Fibroblast of lung (primary cell): ENCODE measurements around the gene RFESD. TPM values are rescaled to one million over a fixed set of nuclear protein-coding genes. Genes with fewer than 3 reads are reported as not detected.
A peak's percentile ranks its signal among the peaks of the same experiment; 100 is the strongest.

ENCODE experiments used
- DNase-seq, 2 donors: peaks; one replicate each; pipeline versions ENCODE4 v3.0.0 to v3.0.0-alpha.2; 2010; ENCODE audit warnings: low read depth in 2 of 2
- H2AFZ ChIP-seq: 2 replicates; pipeline ENCODE4 v1.5.1; 2012; ENCODE audit warnings: low read length, control low read depth, inconsistent platforms
- H3K27ac ChIP-seq: 2 replicates; pipeline ENCODE4 v1.5.1; 2011; ENCODE audit warnings: low read length, control low read depth; ENCODE audit not compliant: insufficient read depth
- H3K27me3 ChIP-seq: 2 replicates; pipeline ENCODE4 v1.5.1; 2011; ENCODE audit warnings: mild to moderate bottlenecking, low read length; ENCODE audit not compliant: control insufficient read depth, insufficient read depth
- H3K36me3 ChIP-seq: 2 replicates; pipeline ENCODE4 v1.5.1; 2011; ENCODE audit warnings: low read length; ENCODE audit not compliant: control insufficient read depth, insufficient read depth
- H3K4me1 ChIP-seq: 2 replicates; pipeline ENCODE4 v1.5.1; 2011; ENCODE audit warnings: low read length; ENCODE audit not compliant: control insufficient read depth, insufficient read depth; ENCODE audit errors: extremely low read depth
- H3K4me2 ChIP-seq: 2 replicates; pipeline ENCODE4 v1.5.1; 2011; ENCODE audit warnings: low read length, control low read depth; ENCODE audit not compliant: insufficient read depth; ENCODE audit errors: extremely low read depth
- H3K4me3 ChIP-seq, 4 experiments: fragments of 200-600 bp in 1 of 4; sonication (generic) in 1 of 4; replicated peaks in 1 of 4; 2 replicates each; pipeline ENCODE4 v1.5.1; 2011 to 2016; ENCODE audit warnings: low read length in 4 of 4, low read depth in 3 of 4, mild to moderate bottlenecking in 3 of 4, control low read depth in 2 of 4, inconsistent platforms in 1 of 4, mixed read lengths in 1 of 4; ENCODE audit not compliant: insufficient read depth in 1 of 4; ENCODE audit errors: control extremely low read depth in 1 of 4
- H3K79me2 ChIP-seq: 2 replicates; pipeline ENCODE4 v1.5.1; 2012; ENCODE audit warnings: mild to moderate bottlenecking, low read length, inconsistent platforms; ENCODE audit not compliant: control insufficient read depth, insufficient read depth
- H3K9ac ChIP-seq: 2 replicates; pipeline ENCODE4 v1.5.1; 2011; ENCODE audit warnings: mild to moderate bottlenecking, low read length, control low read depth; ENCODE audit not compliant: insufficient read depth
- H3K9me3 ChIP-seq: 2 replicates; pipeline ENCODE4 v1.5.1; 2012; ENCODE audit warnings: low read depth, low read length; ENCODE audit not compliant: control insufficient read depth, insufficient read depth
- H4K20me1 ChIP-seq: 2 replicates; pipeline ENCODE4 v1.5.1; 2011; ENCODE audit warnings: low read length; ENCODE audit not compliant: control insufficient read depth, insufficient read depth; ENCODE audit errors: extremely low read depth
- CTCF ChIP-seq, 2 donors: IDR thresholded peaks in 1 of 2; conservative IDR thresholded peaks in 1 of 2; 1 replicate in 1 of 2; 2 replicates in 1 of 2; pipeline ENCODE4 v1.5.1; 2011 to 2012; ENCODE audit warnings: low read length in 2 of 2, control low read depth in 1 of 2, inconsistent platforms in 1 of 2, low read depth in 1 of 2, mild to moderate bottlenecking in 1 of 2
- EZH2 ChIP-seq: IDR thresholded peaks from 2 replicates; pipeline ENCODE4 v1.5.1; 2012; ENCODE audit warnings: low read length, control low read depth, mild to moderate bottlenecking; ENCODE audit errors: missing control alignments
- polyA plus RNA-seq, 2 donors: library from polyadenylated mRNA; depleted of rRNA in 1 of 2; stranded (reverse) in 1 of 2; unstranded in 1 of 2; fragments of >200 nt; gene quantifications; 2 replicates each; pipeline ENCODE4 v1.2.1, GENCODE V29; 2011 to 2012; ENCODE audit warnings: missing spikeins in 1 of 2
- total RNA-seq: library from RNA; depleted of rRNA; stranded (reverse); fragments of >200 nt; gene quantifications from 2 replicates; pipeline ENCODE4 v1.2.1, GENCODE V29; 2014

Gene RFESD
- total and polyA plus RNA-seq, 2 donors (not counting 1 experiment from before 2014, with no cell fraction given), result 2.7 to 4.8 TPM

GRCh38 chr5:95619514-95620029 lies 27.0 kb upstream of the RFESD start:
- no peaks in the 10 kb centered on the region for H3K27me3 ChIP-seq
- H3K4me2 ChIP-seq, result peak overlapping the region; percentile 59
- no peaks in the 10 kb centered on the region for H3K79me2 ChIP-seq
- DNase-seq, result no peak
- H3K36me3 ChIP-seq, result no peaks in the 10 kb centered on the region
- no peaks in the 10 kb centered on the region for H3K9me3 ChIP-seq
- peaks cover 2% of the 10 kb centered on the region for H3K4me1 ChIP-seq
- H3K9ac ChIP-seq, result no peak overlapping the region
- peak overlapping the region; percentile 82 for H2AFZ ChIP-seq
- H4K20me1 ChIP-seq, result no peaks in the 10 kb centered on the region
- no peak for TF ChIP-seq EZH2
- no peak for TF ChIP-seq CTCF (conservative IDR thresholded peaks at IDR 0.05 in 1 of 2, IDR thresholded peaks at IDR 0.05 in 1 of 2; ENCODE audit: low read depth in 1 of 2, low read length in 2 of 2)
- H3K4me3 ChIP-seq, result peak overlapping the region; percentile 43 to 55 (median 48)
- no peak overlapping the region for H3K27ac ChIP-seq

DNA sequence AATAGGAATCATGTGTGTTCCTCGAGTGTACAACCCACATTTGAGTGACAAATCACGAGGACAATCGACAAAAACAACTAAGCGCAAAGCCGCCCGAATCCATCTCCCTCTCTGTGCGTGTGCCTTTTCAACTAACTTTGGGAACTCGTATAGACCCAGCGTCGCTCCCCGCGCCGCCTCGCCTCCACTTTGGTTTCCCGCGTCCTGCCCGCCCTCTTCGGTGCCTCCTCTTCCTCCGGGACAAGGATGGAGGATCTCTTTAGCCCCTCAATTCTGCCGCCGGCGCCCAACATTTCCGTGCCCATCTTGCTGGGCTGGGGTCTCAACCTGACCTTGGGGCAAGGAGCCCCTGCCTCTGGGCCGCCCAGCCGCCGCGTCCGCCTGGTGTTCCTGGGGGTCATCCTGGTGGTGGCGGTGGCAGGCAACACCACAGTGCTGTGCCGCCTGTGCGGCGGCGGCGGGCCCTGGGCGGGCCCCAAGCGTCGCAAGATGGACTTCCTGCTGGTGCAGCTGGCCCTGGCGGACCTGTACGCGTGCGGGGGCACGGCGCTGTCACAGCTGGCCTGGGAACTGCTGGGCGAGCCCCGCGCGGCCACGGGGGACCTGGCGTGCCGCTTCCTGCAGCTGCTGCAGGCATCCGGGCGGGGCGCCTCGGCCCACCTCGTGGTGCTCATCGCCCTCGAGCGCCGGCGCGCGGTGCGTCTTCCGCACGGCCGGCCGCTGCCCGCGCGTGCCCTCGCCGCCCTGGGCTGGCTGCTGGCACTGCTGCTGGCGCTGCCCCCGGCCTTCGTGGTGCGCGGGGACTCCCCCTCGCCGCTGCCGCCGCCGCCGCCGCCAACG lies 26.3 kb upstream of the RFESD start, which contains the start of gene GPR150:
Gene GPR150 (plus strand): TSS at position 58 of the 840 bp plus-strand sequence. CDS start 189 bp downstream, at position 247.
- peak in 1 of 2 donors; percentile 50 for DNase-seq
- no peak within 1 kb of the TSS for H3K27ac ChIP-seq

More for the DNA sequence above, 26.3 kb upstream of the RFESD start, which contains the start of gene GPR150:
- Histone ChIP-seq H3K4me3 (peak within 1 kb of the TSS; percentile 43 to 55 (median 48)), H3K4me2 (peak within 1 kb of the TSS; percentile 85), H3K4me1 (peaks cover 2% of the 10 kb centered on the region), H3K79me2 (no peaks in the 10 kb centered on the region), H3K9me3 (no peaks in the 10 kb centered on the region), H4K20me1 (no peaks in the 10 kb centered on the region), H3K27me3 (no peaks in the 10 kb centered on the region), H2AFZ (peak within 1 kb of the TSS; percentile 85), H3K36me3 (no peaks in the 10 kb centered on the region), H3K9ac (peak within 1 kb of the TSS; percentile 51)
- TF ChIP-seq EZH2 (no peak), CTCF (conservative IDR thresholded peaks at IDR 0.05 in 1 of 2, IDR thresholded peaks at IDR 0.05 in 1 of 2; ENCODE audit: low read depth in 1 of 2, low read length in 2 of 2) (no peak)
